ENCODE results near the gene SNX22. TPM values are rescaled to one million over a fixed set of nuclear protein-coding genes. Genes with fewer than 3 reads are reported as not detected.

Gene SNX22
- total RNA-seq, 2 experiments from 2014 or later = 0.14 to 0.19 TPM

DNA sequence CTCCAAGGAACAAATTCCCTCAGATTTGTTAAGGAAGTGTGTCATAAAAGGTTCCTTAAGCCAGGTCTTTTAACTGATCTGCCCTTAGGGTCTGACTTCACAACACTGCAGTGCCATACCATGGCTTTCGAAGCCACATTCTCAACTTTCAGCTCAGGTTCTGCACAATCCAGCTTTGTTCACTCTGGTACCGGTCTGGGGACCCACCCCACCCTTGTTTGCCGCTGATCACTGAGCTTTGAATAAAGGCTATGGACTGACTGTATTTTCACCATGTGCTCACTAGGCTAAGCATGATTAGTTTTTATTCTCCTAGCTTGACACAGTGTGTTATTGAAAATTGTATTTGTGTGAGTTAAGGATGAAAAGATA, 39.9 kb upstream of the SNX22 start:
- H3K4me3 ChIP-seq (ENCODE audit: low read length) = no peak overlapping the region
- intact Hi-C loops (cut with DNase I, micrococcal nuclease) = no loop called here
- CTCF ChIA-PET = interaction anchor here (1.3 to 1.4 kb wide), 2 partner anchors 19 to 41 kb away, joined by 3 to 5 read pairs; no protein-coding TSS in a partner anchor

DNA sequence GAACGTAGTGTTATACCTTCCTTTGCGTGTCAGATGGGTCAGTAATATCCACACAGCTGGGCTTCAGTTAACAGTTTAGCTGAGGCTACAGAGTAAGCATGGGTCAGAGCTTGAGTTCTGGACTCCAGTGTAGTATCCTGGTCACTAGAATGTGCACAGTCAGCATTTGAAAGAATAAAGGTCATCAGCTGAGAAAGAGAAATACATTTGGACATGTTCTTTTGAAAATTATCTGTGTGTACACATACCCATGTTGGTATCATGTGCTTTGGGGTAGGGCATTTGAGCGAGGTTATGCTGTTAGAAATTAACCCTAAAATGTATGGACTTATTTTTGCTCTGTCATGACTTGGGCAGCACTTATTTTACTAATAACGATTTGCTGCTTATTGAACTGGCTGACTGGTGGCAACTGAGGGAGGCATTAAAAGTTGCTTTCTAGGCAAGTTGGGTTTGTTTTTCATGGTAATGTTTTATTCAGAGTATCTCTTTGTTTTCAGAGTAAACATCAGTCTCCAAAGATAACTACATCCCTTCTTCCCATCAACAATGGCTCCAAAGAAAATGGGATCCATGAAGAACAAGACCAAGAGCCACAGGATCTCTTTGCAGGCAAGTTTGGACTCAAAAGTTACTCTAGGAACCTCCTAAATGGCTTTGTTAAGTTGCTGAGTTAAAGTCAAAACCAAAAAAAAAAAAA, 39.3 kb upstream of the SNX22 start:
- Mint-ChIP-seq H3K4me3 (no peak overlapping the region), H3K4me1 (ENCODE audit: low read depth) (peaks cover 50% of the 10 kb centered on the region), H3K36me3 (ENCODE audit: low read depth) (peaks cover 66% of the 10 kb centered on the region), H3K27me3 (no peaks in the 10 kb centered on the region), H3K9me3 (no peaks in the 10 kb centered on the region), H3K27ac (no peak overlapping the region)
- no peak for DNase-seq
- H3K9me3 ChIP-seq (ENCODE audit: control insufficient read depth in 1 of 2, insufficient read depth in 1 of 2, low read length in 2 of 2) = no peaks in the 10 kb centered on the region
- H3K27ac ChIP-seq (ENCODE audit: low read depth in 1 of 2, low read length in 2 of 2) = no peak overlapping the region
- H3K4me3 ChIP-seq (ENCODE audit: low read length) = no peak overlapping the region
- ChIA-PET CTCF (interaction anchor here (0.5 to 1.4 kb wide), 3 partner anchors 19 to 653 kb away, joined by 3 to 5 read pairs (median 3); no protein-coding TSS in a partner anchor), POLR2A (no interaction called here)
- intact Hi-C loops (cut with DNase I, micrococcal nuclease) = no loop called here
- no peaks in the 10 kb centered on the region for H3K27me3 ChIP-seq (ENCODE audit: control insufficient read depth in 1 of 2, insufficient read depth in 2 of 2, low read length in 2 of 2)
- ATAC-seq (ENCODE audit: poor library complexity) = no peak
- peaks cover 48% of the 10 kb centered on the region for H3K36me3 ChIP-seq (ENCODE audit: insufficient read depth, low read length)
- TF ChIP-seq, protein P1, sequence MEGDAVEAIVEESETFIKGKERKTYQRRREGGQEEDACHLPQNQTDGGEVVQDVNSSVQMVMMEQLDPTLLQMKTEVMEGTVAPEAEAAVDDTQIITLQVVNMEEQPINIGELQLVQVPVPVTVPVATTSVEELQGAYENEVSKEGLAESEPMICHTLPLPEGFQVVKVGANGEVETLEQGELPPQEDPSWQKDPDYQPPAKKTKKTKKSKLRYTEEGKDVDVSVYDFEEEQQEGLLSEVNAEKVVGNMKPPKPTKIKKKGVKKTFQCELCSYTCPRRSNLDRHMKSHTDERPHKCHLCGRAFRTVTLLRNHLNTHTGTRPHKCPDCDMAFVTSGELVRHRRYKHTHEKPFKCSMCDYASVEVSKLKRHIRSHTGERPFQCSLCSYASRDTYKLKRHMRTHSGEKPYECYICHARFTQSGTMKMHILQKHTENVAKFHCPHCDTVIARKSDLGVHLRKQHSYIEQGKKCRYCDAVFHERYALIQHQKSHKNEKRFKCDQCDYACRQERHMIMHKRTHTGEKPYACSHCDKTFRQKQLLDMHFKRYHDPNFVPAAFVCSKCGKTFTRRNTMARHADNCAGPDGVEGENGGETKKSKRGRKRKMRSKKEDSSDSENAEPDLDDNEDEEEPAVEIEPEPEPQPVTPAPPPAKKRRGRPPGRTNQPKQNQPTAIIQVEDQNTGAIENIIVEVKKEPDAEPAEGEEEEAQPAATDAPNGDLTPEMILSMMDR (IDR thresholded peaks at IDR 0.05) = no peak
- H3K4me1 ChIP-seq (ENCODE audit: insufficient read depth, low read length) = peaks cover 8% of the 10 kb centered on the region

More for the DNA sequence above, 39.9 kb upstream of the SNX22 start:
- no peak overlapping the region for H3K4me3 Mint-ChIP-seq
- Histone ChIP-seq H3K4me1 (ENCODE audit: insufficient read depth, low read length) (peaks cover 8% of the 10 kb centered on the region), H3K27ac (ENCODE audit: low read depth in 1 of 2, low read length in 2 of 2) (no peak overlapping the region), H3K9me3 (ENCODE audit: control insufficient read depth in 1 of 2, insufficient read depth in 1 of 2, low read length in 2 of 2) (no peaks in the 10 kb centered on the region), H3K36me3 (ENCODE audit: insufficient read depth, low read length) (peaks cover 49% of the 10 kb centered on the region), H3K27me3 (ENCODE audit: control insufficient read depth in 1 of 2, insufficient read depth in 2 of 2, low read length in 2 of 2) (no peaks in the 10 kb centered on the region)
- H3K36me3 Mint-ChIP-seq (ENCODE audit: low read depth) = peaks cover 63% of the 10 kb centered on the region
- POLR2A ChIA-PET = no interaction called here
- peaks cover 55% of the 10 kb centered on the region for H3K4me1 Mint-ChIP-seq (ENCODE audit: low read depth)
- no peaks in the 10 kb centered on the region for H3K27me3 Mint-ChIP-seq
- TF ChIP-seq, protein P1 (IDR thresholded peaks at IDR 0.05) = no peak
- ATAC-seq (ENCODE audit: poor library complexity) = no peak
- no peak overlapping the region for H3K27ac Mint-ChIP-seq
- no peaks in the 10 kb centered on the region for H3K9me3 Mint-ChIP-seq
- no peak for DNase-seq

DNA sequence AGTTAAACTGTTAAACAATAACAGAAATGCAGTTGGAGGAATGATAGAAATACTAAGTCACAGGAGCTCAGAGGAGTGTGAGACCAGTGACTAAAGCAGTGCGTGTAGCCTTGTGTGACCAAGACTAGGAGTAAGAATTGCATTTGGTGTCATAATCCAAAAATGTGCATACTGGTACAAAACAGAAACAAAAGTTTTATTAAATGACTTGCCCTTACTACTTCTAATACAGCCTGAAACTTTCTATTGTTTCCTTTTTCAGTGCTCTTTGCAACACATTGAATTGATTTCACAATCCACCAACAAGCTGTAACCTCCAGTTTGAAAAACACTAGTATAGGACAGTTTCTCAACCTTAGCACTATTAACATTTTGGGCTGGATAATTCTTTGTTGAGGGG, 38.6 kb upstream of the SNX22 start:
- intact Hi-C loops (cut with DNase I, micrococcal nuclease) = no loop called here
- H3K9me3 ChIP-seq (ENCODE audit: control insufficient read depth in 1 of 2, insufficient read depth in 1 of 2, low read length in 2 of 2) = no peaks in the 10 kb centered on the region
- ATAC-seq (ENCODE audit: poor library complexity) (no peak), DNase-seq (no peak)
- peaks cover 45% of the 10 kb centered on the region for H3K4me1 Mint-ChIP-seq (ENCODE audit: low read depth)
- ChIA-PET POLR2A (no interaction called here), CTCF (interaction anchor here (0.5 to 1.1 kb wide), 2 partner anchors 11 to 653 kb away, joined by 3 read pairs; no protein-coding TSS in a partner anchor)
- no peaks in the 10 kb centered on the region for H3K27me3 ChIP-seq (ENCODE audit: control insufficient read depth in 1 of 2, insufficient read depth in 2 of 2, low read length in 2 of 2)
- peaks cover 55% of the 10 kb centered on the region for H3K36me3 ChIP-seq (ENCODE audit: insufficient read depth, low read length)
- no peak overlapping the region for H3K27ac Mint-ChIP-seq
- no peak overlapping the region for H3K4me3 Mint-ChIP-seq
- TF ChIP-seq, protein P1 (IDR thresholded peaks at IDR 0.05) = no peak
- H3K27ac ChIP-seq (ENCODE audit: low read depth in 1 of 2, low read length in 2 of 2) = no peak overlapping the region
- H3K4me1 ChIP-seq (ENCODE audit: insufficient read depth, low read length) = peaks cover 8% of the 10 kb centered on the region
- no peaks in the 10 kb centered on the region for H3K27me3 Mint-ChIP-seq
- H3K4me3 ChIP-seq (ENCODE audit: low read length) = no peak overlapping the region
- H3K36me3 Mint-ChIP-seq (ENCODE audit: low read depth) = peaks cover 69% of the 10 kb centered on the region
- no peaks in the 10 kb centered on the region for H3K9me3 Mint-ChIP-seq

Measured in CD4-positive, alpha-beta T cell (primary cell).